Trophoblast cell (in vitro differentiated cells and primary cell): Measurements from ENCODE around the gene FAAP100.
A peak's percentile ranks its signal among the peaks of the same experiment; 100 is the strongest.

Source experiments
- DNase-seq, 2 donors: peaks; one replicate each; pipeline ENCODE4 v3.0.0-alpha.2; 2016
- H2AFZ ChIP-seq: 2 replicates; pipeline ENCODE4 v1.6.1; 2013; ENCODE audit warnings: low read length, moderate library complexity, mild to moderate bottlenecking; ENCODE audit not compliant: insufficient read depth, poor library complexity
- H2AK5ac ChIP-seq: 2 replicates; pipeline ENCODE4 v1.6.1; 2013; ENCODE audit warnings: mild to moderate bottlenecking, low read length
- H2BK120ac ChIP-seq: 2 replicates; pipeline ENCODE4 v1.6.1; 2013; ENCODE audit warnings: low read length, mild to moderate bottlenecking, moderate library complexity; ENCODE audit not compliant: insufficient read depth, poor library complexity
- H2BK12ac ChIP-seq: 2 replicates; pipeline ENCODE4 v1.6.1; 2013; ENCODE audit warnings: mild to moderate bottlenecking, low read length, moderate library complexity
- H2BK5ac ChIP-seq: 2 replicates; pipeline ENCODE4 v1.6.1; 2013; ENCODE audit warnings: low read length, low read depth, moderate library complexity, mild to moderate bottlenecking; ENCODE audit not compliant: poor library complexity
- H3K14ac ChIP-seq: 2 replicates; pipeline ENCODE4 v1.6.1; 2013; ENCODE audit warnings: mild to moderate bottlenecking, low read length
- H3K18ac ChIP-seq: 2 replicates; pipeline ENCODE4 v1.6.1; 2013; ENCODE audit warnings: mild to moderate bottlenecking, low read length
- H3K23ac ChIP-seq: 2 replicates; pipeline ENCODE4 v1.6.1; 2013; ENCODE audit warnings: low read length
- H3K27ac ChIP-seq: 2 replicates; pipeline ENCODE4 v1.5.1; 2013; ENCODE audit warnings: low read depth, mild to moderate bottlenecking, inconsistent platforms, low read length, moderate library complexity
- H3K27me3 ChIP-seq: 2 replicates; pipeline ENCODE4 v1.6.1; 2013; ENCODE audit warnings: inconsistent platforms, mild to moderate bottlenecking, low read length, moderate library complexity; ENCODE audit not compliant: insufficient read depth
- H3K36me3 ChIP-seq, 2 experiments: 1 replicate in 1 of 2; 2 replicates in 1 of 2; pipeline ENCODE4 v1.6.1; 2013; ENCODE audit warnings: low read length in 2 of 2, mild to moderate bottlenecking in 2 of 2, moderate library complexity in 1 of 2; ENCODE audit not compliant: insufficient read depth in 2 of 2, control insufficient read depth in 1 of 2
- H3K4ac ChIP-seq: 2 replicates; pipeline ENCODE4 v1.6.1; 2013; ENCODE audit warnings: low read depth, mild to moderate bottlenecking, low read length, moderate library complexity
- H3K4me1 ChIP-seq, 2 experiments: 1 replicate in 1 of 2; 2 replicates in 1 of 2; pipeline ENCODE4 v1.6.1; 2013; ENCODE audit warnings: low read length in 2 of 2, mild to moderate bottlenecking in 2 of 2, moderate library complexity in 1 of 2; ENCODE audit not compliant: insufficient read depth in 2 of 2, control insufficient read depth in 1 of 2
- H3K4me2 ChIP-seq: 2 replicates; pipeline ENCODE4 v1.6.1; 2013; ENCODE audit warnings: inconsistent platforms, mild to moderate bottlenecking, low read length, moderate library complexity
- H3K4me3 ChIP-seq: 2 replicates; pipeline ENCODE4 v1.5.1; 2013; ENCODE audit warnings: mild to moderate bottlenecking, low read depth, low read length, inconsistent platforms
- H3K79me1 ChIP-seq: one replicate; pipeline ENCODE4 v1.6.1; 2013; ENCODE audit warnings: low read length
- H3K79me2 ChIP-seq: 2 replicates; pipeline ENCODE4 v1.6.1; 2013; ENCODE audit warnings: low read length, mild to moderate bottlenecking; ENCODE audit not compliant: control insufficient read depth, insufficient read depth, poor library complexity
- H3K9ac ChIP-seq: 2 replicates; pipeline ENCODE4 v1.6.1; 2013; ENCODE audit warnings: mild to moderate bottlenecking, low read length
- H3K9me3 ChIP-seq: 2 replicates; pipeline ENCODE4 v1.6.1; 2013; ENCODE audit warnings: low read depth, mild to moderate bottlenecking, control low read depth, inconsistent platforms, low read length; ENCODE audit not compliant: insufficient read depth
- H4K12ac ChIP-seq: 2 replicates; pipeline ENCODE4 v1.6.1; 2013; ENCODE audit warnings: low read depth, mild to moderate bottlenecking, low read length, moderate library complexity
- H4K8ac ChIP-seq: 2 replicates; pipeline ENCODE4 v1.6.1; 2013; ENCODE audit warnings: low read depth, mild to moderate bottlenecking, low read length, moderate library complexity
- H4K91ac ChIP-seq: one replicate; pipeline ENCODE4 v1.6.1; 2013; ENCODE audit warnings: low read depth, mild to moderate bottlenecking, low read length, moderate library complexity
- WGBS: extraction: QIAGEN DNeasy Blood & Tissue Kit; methylation state at CpG from one replicate; pipeline ENCODE4 v1.1.7; 2013; ENCODE audit warnings: missing lambda C conversion rate; ENCODE audit not compliant: insufficient read length, insufficient coverage; ENCODE audit errors: extremely low coverage; 5-methylcytosine and 5-hydroxymethylcytosine counted together

The FAAP100 gene

GRCh38 chr17:81538651-81539570 is 13.2 kb downstream of the FAAP100 start:
- H3K79me2 ChIP-seq, result no peaks in the 10 kb centered on the region

GRCh38 chr17:81537856-81538555 is 14.1 kb downstream of the FAAP100 start:
- peaks cover 0 to 1% of the 10 kb centered on the region in 2 experiments for H3K4me1 ChIP-seq
- H3K9ac ChIP-seq, result no peak overlapping the region
- H2AK5ac ChIP-seq, result no peak overlapping the region
- H3K36me3 ChIP-seq, result peaks cover 25 to 28% of the 10 kb centered on the region in 2 experiments
- H3K4me2 ChIP-seq, result no peak overlapping the region
- no peak overlapping the region for H3K23ac ChIP-seq
- H2BK12ac ChIP-seq, result no peak overlapping the region
- no peak overlapping the region for H3K18ac ChIP-seq
- H4K91ac ChIP-seq, result no peak overlapping the region
- H3K4me3 ChIP-seq, result peak overlapping the region; percentile 10
- no peak overlapping the region for H2BK120ac ChIP-seq
- no peak overlapping the region for H3K14ac ChIP-seq
- H3K9me3 ChIP-seq, result peaks cover 8% of the 10 kb centered on the region
- no peak overlapping the region for H2BK5ac ChIP-seq
- no peak for DNase-seq
- H3K27ac ChIP-seq, result no peak overlapping the region
- H4K8ac ChIP-seq, result no peak overlapping the region
- H3K27me3 ChIP-seq, result peaks cover 10% of the 10 kb centered on the region
- H3K4ac ChIP-seq, result no peak overlapping the region
- no peaks in the 10 kb centered on the region for H3K79me2 ChIP-seq
- no peak overlapping the region for H2AFZ ChIP-seq
- no CpG with 5 or more reads among the region's 26 CpGs for WGBS
- H4K12ac ChIP-seq, result no peak overlapping the region
- H3K79me1 ChIP-seq, result no peaks in the 10 kb centered on the region

More at GRCh38 chr17:81538651-81539570, 13.2 kb downstream of the FAAP100 start:
- no peak overlapping the region for H3K4me2 ChIP-seq
- H3K23ac ChIP-seq, result no peak overlapping the region
- DNase-seq, result no peak
- no peak overlapping the region for H4K8ac ChIP-seq
- no peak overlapping the region for H2BK5ac ChIP-seq
- no peak overlapping the region for H3K9ac ChIP-seq
- peaks cover 8% of the 10 kb centered on the region for H3K9me3 ChIP-seq
- no peak overlapping the region for H4K91ac ChIP-seq
- H2AFZ ChIP-seq, result no peak overlapping the region
- no peak overlapping the region for H3K27ac ChIP-seq
- H3K4ac ChIP-seq, result no peak overlapping the region
- H3K4me3 ChIP-seq, result no peak overlapping the region
- H3K4me1 ChIP-seq, result peaks cover 0 to 1% of the 10 kb centered on the region in 2 experiments
- peaks cover 34 to 36% of the 10 kb centered on the region in 2 experiments for H3K36me3 ChIP-seq
- peaks cover 10% of the 10 kb centered on the region for H3K27me3 ChIP-seq
- H2AK5ac ChIP-seq, result no peak overlapping the region
- no peak overlapping the region for H2BK12ac ChIP-seq
- no peak overlapping the region for H3K18ac ChIP-seq
- no peak overlapping the region for H4K12ac ChIP-seq
- H3K79me1 ChIP-seq, result no peaks in the 10 kb centered on the region
- no peak overlapping the region for H3K14ac ChIP-seq
- WGBS, result no CpG with 5 or more reads among the region's 26 CpGs
- H2BK120ac ChIP-seq, result no peak overlapping the region

GRCh38 chr17:81537343-81537855 is 14.8 kb downstream of the FAAP100 start:
- H3K27me3 ChIP-seq, result peaks cover 10% of the 10 kb centered on the region
- peaks cover 8% of the 10 kb centered on the region for H3K9me3 ChIP-seq
- no CpG with 5 or more reads among the region's 17 CpGs for WGBS

More at GRCh38 chr17:81537343-81537855, 14.8 kb downstream of the FAAP100 start:
- no peak overlapping the region for H2AFZ ChIP-seq
- no peak overlapping the region for H3K14ac ChIP-seq
- no peak overlapping the region for H4K8ac ChIP-seq
- H3K36me3 ChIP-seq, result peaks cover 20 to 24% of the 10 kb centered on the region in 2 experiments
- H4K12ac ChIP-seq, result no peak overlapping the region
- H3K23ac ChIP-seq, result no peak overlapping the region
- no peaks in the 10 kb centered on the region for H3K79me2 ChIP-seq
- no peak overlapping the region for H4K91ac ChIP-seq
- H3K4ac ChIP-seq, result no peak overlapping the region
- H3K27ac ChIP-seq, result no peak overlapping the region
- no peak overlapping the region for H2BK120ac ChIP-seq
- H3K9ac ChIP-seq, result no peak overlapping the region
- H2BK12ac ChIP-seq, result no peak overlapping the region
- peak in 1 of 2 donors; percentile 44 for DNase-seq
- H3K4me2 ChIP-seq, result no peak overlapping the region
- no peak overlapping the region for H3K18ac ChIP-seq
- H2BK5ac ChIP-seq, result no peak overlapping the region
- H3K4me1 ChIP-seq, result peaks cover 0 to 1% of the 10 kb centered on the region in 2 experiments
- H3K4me3 ChIP-seq, result no peak overlapping the region
- H3K79me1 ChIP-seq, result no peaks in the 10 kb centered on the region
- H2AK5ac ChIP-seq, result no peak overlapping the region
